Measurements from ENCODE around the gene UBE3A.

DNA sequence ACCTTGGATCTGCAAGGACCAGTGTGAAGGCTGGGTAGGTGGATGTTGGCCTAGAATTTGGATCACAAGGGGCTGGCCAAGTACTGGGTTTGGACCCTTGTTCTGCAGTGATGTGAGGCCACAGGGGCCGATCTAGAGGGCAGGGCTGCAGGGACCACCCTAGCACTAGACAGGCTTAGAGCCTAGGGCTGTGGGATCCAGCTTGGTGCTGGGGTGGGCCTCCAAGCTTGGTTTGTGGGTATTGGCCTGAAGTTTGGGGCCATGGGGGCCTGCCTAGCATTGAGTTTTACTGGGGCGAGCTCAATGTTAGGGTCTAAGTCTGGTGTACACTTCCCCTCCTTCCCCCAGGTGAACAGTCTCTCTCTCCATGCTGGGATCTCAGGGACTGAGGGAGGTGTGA lies 36.5 kb downstream of the UBE3A start:
- TF ChIP-seq, protein P1, sequence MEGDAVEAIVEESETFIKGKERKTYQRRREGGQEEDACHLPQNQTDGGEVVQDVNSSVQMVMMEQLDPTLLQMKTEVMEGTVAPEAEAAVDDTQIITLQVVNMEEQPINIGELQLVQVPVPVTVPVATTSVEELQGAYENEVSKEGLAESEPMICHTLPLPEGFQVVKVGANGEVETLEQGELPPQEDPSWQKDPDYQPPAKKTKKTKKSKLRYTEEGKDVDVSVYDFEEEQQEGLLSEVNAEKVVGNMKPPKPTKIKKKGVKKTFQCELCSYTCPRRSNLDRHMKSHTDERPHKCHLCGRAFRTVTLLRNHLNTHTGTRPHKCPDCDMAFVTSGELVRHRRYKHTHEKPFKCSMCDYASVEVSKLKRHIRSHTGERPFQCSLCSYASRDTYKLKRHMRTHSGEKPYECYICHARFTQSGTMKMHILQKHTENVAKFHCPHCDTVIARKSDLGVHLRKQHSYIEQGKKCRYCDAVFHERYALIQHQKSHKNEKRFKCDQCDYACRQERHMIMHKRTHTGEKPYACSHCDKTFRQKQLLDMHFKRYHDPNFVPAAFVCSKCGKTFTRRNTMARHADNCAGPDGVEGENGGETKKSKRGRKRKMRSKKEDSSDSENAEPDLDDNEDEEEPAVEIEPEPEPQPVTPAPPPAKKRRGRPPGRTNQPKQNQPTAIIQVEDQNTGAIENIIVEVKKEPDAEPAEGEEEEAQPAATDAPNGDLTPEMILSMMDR (IDR thresholded peaks at IDR 0.05) = no peak
- no peak for TF ChIP-seq POLR2A (IDR thresholded peaks at IDR 0.05)

All from lower leg skin (tissue), 3 donors.